Esophagus squamous epithelium (tissue), 4 donors: ENCODE data around the gene NR1D2.

Source experiments
- POLR2A ChIP-seq, 4 donors: fragments of 450-650 bp; IDR thresholded peaks; one replicate each; pipeline ENCODE4 v1.6.1; 2017; ENCODE audit warnings: antibody characterized with exemption in 4 of 4, mild to moderate bottlenecking in 4 of 4, moderate library complexity in 3 of 4
- TF ChIP-seq, protein P1 (sequence below), 6 experiments: fragments of 450-650 bp in 4 of 6; fragments of 200-600 bp in 2 of 6; sonication (generic) in 2 of 6; IDR thresholded peaks; one replicate each; pipeline ENCODE4 v1.5.1; 2016 to 2019; ENCODE audit warnings: antibody characterized with exemption in 6 of 6, mild to moderate bottlenecking in 4 of 6, moderate library complexity in 4 of 6

DNA sequence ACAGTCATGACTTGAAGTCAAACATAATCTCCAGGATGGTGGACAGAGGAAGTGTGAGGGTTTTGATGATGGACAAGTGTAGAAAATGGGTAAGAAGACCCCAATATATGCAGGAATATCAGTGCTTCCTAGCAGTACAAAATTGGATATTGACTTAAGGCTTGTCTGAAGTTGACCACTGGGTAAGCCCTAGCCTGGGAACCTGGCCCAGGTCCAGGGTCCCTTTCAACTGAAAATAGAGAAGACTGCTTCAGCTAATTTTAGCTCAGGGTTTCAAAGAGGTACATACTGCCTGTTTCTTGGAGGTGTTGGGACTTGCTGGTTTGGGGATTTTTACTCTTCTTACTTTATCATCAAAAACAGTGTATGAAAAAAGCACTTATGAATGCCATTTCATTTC lies 4.7 kb downstream of the NR1D2 start:
- TF ChIP-seq, protein P1, sequence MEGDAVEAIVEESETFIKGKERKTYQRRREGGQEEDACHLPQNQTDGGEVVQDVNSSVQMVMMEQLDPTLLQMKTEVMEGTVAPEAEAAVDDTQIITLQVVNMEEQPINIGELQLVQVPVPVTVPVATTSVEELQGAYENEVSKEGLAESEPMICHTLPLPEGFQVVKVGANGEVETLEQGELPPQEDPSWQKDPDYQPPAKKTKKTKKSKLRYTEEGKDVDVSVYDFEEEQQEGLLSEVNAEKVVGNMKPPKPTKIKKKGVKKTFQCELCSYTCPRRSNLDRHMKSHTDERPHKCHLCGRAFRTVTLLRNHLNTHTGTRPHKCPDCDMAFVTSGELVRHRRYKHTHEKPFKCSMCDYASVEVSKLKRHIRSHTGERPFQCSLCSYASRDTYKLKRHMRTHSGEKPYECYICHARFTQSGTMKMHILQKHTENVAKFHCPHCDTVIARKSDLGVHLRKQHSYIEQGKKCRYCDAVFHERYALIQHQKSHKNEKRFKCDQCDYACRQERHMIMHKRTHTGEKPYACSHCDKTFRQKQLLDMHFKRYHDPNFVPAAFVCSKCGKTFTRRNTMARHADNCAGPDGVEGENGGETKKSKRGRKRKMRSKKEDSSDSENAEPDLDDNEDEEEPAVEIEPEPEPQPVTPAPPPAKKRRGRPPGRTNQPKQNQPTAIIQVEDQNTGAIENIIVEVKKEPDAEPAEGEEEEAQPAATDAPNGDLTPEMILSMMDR (IDR thresholded peaks at IDR 0.05), result no peak
- no peak for TF ChIP-seq POLR2A (IDR thresholded peaks at IDR 0.05)
